SU-DHL-6 (cell line): ENCODE results near the gene LGR4.

ENCODE experiments used
- H2AFZ ChIP-seq: fragments of 200-600 bp; sonication (generic); 2 replicates; pipeline ENCODE4 v1.6.1; 2014; ENCODE audit warnings: low read depth, mild to moderate bottlenecking, moderate library complexity, mixed read lengths, antibody characterized with exemption, low read length; ENCODE audit not compliant: severe bottlenecking
- H3F3A ChIP-seq: fragments of 200-600 bp; shearing (Covaris generic); 2 replicates; pipeline ENCODE4 v1.6.0; 2016; ENCODE audit warnings: antibody characterized with exemption, mild to moderate bottlenecking; ENCODE audit not compliant: insufficient read depth
- H3K27ac ChIP-seq: fragments of 200-600 bp; sonication (generic); 2 replicates; pipeline ENCODE4 v1.5.1; 2016; ENCODE audit warnings: low read depth, mild to moderate bottlenecking, low read length, moderate library complexity, mixed read lengths
- H3K27me3 ChIP-seq: fragments of 200-600 bp; sonication (generic), shearing (Covaris generic); 2 replicates; pipeline ENCODE4 v1.6.0; 2014; ENCODE audit warnings: mild to moderate bottlenecking, low read length
- H3K36me3 ChIP-seq: fragments of 200-600 bp; sonication (generic); 2 replicates; pipeline ENCODE4 v1.6.1; 2014; ENCODE audit warnings: mild to moderate bottlenecking, low read length, mixed read lengths
- H3K4me2 ChIP-seq: fragments of 300-600, 200-600 bp; shearing (Covaris generic), sonication (generic); 2 replicates; pipeline ENCODE4 v1.6.0; 2014; ENCODE audit warnings: low read length, low read depth, mild to moderate bottlenecking; ENCODE audit not compliant: poor library complexity, severe bottlenecking
- H3K4me3 ChIP-seq: fragments of 200-600 bp; sonication (generic); 2 replicates; pipeline ENCODE4 v1.5.1; 2014; ENCODE audit warnings: antibody characterized with exemption, low read length, mild to moderate bottlenecking, mixed read lengths; ENCODE audit not compliant: insufficient read depth, poor library complexity, severe bottlenecking
- H3K79me2 ChIP-seq: fragments of 200-600 bp; sonication (generic); 2 replicates; pipeline ENCODE4 v1.6.1; 2014; ENCODE audit warnings: mild to moderate bottlenecking, low read length, moderate library complexity; ENCODE audit not compliant: insufficient read depth
- H3K9ac ChIP-seq: fragments of 200-600 bp; sonication (generic); 2 replicates; pipeline ENCODE4 v1.7.0; 2014; ENCODE audit warnings: mild to moderate bottlenecking, low read length
- H3K9me2 ChIP-seq: fragments of 200-600 bp; sonication (generic); replicated peaks from 2 replicates; pipeline ENCODE4 v1.6.1; 2014; ENCODE audit warnings: low read length; ENCODE audit not compliant: insufficient read depth
- H3K9me3 ChIP-seq: fragments of 200-600 bp; sonication (generic); 2 replicates; pipeline ENCODE4 v1.6.1; 2014; ENCODE audit warnings: low read length, mixed read lengths; ENCODE audit not compliant: insufficient read depth
- H4K20me1 ChIP-seq: fragments of 200-600 bp; sonication (generic); 2 replicates; pipeline ENCODE4 v1.6.1; 2014; ENCODE audit warnings: low read depth, mild to moderate bottlenecking, antibody characterized with exemption, low read length, moderate library complexity, mixed read lengths
- CTCF ChIP-seq: fragments of 200-600 bp; sonication (generic); IDR thresholded peaks from one replicate; pipeline ENCODE4 v1.5.1; 2017; ENCODE audit warnings: antibody characterized with exemption, mild to moderate bottlenecking, low read length, moderate library complexity; ENCODE audit not compliant: insufficient read depth, poor library complexity, severe bottlenecking
- EZH2phosphoT487 ChIP-seq: fragments of 200-600 bp; sonication (generic), shearing (Covaris generic); conservative IDR thresholded peaks from 2 replicates; pipeline ENCODE4 v1.6.1; 2018; ENCODE audit warnings: mild to moderate bottlenecking, antibody characterized with exemption, low read length, moderate library complexity, mixed read lengths

Gene LGR4

DNA sequence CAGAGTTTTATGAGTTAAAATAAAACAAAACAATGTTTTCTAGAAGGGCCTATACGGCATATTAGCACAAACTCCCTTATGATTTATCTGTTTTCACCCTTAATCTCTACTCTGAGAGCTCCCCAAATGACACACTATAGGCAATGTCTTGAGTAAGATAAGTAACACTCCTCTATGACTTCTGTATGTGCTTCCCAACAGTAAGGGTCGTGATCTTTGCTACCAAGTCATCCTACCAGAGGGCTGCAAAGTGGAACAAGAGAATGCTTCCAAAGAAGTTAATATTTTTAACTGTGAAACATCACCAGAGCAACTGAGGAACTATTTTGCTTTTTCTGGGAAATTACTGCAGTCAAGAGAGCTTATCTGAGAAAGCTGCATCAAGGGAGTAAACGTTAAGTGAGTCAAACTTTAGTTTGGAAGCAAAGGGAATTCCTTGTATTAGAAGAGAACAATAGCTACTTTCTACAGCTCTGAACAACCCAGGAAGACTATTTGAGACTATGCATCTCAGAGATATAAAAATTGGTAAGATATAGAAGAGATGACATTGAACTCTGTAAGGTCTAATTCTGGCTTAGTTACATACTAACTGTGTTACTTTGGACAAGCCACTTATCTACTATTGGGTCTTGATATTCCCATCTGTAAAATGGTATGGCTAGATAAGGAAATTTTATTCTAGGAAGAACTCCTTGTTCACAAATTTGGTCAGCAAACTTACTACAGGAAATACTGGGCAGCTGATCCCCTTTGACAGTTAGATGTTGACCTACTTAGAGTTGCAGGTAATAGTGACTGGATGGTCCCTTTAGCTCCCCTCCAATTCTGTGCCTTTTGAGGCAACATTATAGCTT, 65.9 kb downstream of the LGR4 start:
- Histone ChIP-seq H3K9me2 (no peaks in the 10 kb centered on the region), H3K4me2 (no peak overlapping the region), H3K9me3 (no peaks in the 10 kb centered on the region), H3K4me3 (no peak overlapping the region), H3K9ac (no peak overlapping the region), H3K27me3 (no peaks in the 10 kb centered on the region), H3K27ac (no peak overlapping the region), H4K20me1 (no peaks in the 10 kb centered on the region), H2AFZ (no peak overlapping the region), H3K79me2 (no peaks in the 10 kb centered on the region), H3K36me3 (no peaks in the 10 kb centered on the region), H3F3A (no peaks in the 10 kb centered on the region)
- TF ChIP-seq EZH2phosphoT487 (no peak), CTCF (no peak)

DNA sequence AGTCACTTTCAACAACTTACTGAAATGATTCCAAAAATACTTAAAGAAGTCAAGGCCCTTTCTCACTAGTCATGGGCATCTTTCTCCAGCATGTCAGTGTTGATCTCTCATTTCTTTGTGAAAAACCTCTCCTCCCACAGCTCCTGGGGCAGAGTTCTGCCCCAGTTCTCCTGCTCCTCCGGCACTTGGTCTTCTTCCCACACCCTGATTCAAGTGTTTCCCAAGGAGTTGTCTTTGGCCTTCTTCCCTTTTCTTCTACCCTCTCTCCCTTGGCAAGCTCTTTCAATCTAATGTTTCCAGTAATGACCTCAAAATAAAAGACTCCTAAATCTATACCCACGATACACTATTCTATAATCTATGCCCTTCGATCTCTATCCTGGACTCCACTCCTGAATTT, 67.5 kb downstream of the LGR4 start:
- Histone ChIP-seq H3K9me2 (no peaks in the 10 kb centered on the region), H3K79me2 (no peaks in the 10 kb centered on the region), H3K9me3 (no peaks in the 10 kb centered on the region), H3K27ac (no peak overlapping the region), H3F3A (no peaks in the 10 kb centered on the region), H3K9ac (no peak overlapping the region), H3K36me3 (no peaks in the 10 kb centered on the region), H3K27me3 (no peaks in the 10 kb centered on the region), H3K4me2 (no peak overlapping the region), H3K4me3 (no peak overlapping the region), H4K20me1 (no peaks in the 10 kb centered on the region), H2AFZ (no peak overlapping the region)
- TF ChIP-seq EZH2phosphoT487 (no peak), CTCF (no peak)

GRCh38 chr11:27404427-27404826, 68.2 kb downstream of the LGR4 start:
- Histone ChIP-seq H3K4me2 (no peak overlapping the region), H4K20me1 (no peaks in the 10 kb centered on the region), H3K4me3 (no peak overlapping the region), H3F3A (no peaks in the 10 kb centered on the region), H3K79me2 (no peaks in the 10 kb centered on the region), H3K9me2 (no peaks in the 10 kb centered on the region), H3K27ac (no peak overlapping the region), H3K9me3 (no peaks in the 10 kb centered on the region), H3K27me3 (no peaks in the 10 kb centered on the region), H3K9ac (no peak overlapping the region), H2AFZ (no peak overlapping the region), H3K36me3 (no peaks in the 10 kb centered on the region)
- TF ChIP-seq EZH2phosphoT487, result no peak
- TF ChIP-seq CTCF, result no peak
